Choroid plexus epithelial cell (primary cell): ENCODE results near the gene ALG12.

Experiments
- DNase-seq: peaks from one replicate; pipeline ENCODE4 v3.0.0-alpha.2; 2010; ENCODE audit warnings: low read depth
- H3K4me3 ChIP-seq: 2 replicates; pipeline ENCODE4 v1.5.1; 2011; ENCODE audit warnings: low read depth, mild to moderate bottlenecking, control low read depth, low read length, moderate library complexity
- CTCF ChIP-seq: conservative IDR thresholded peaks from 2 replicates; pipeline ENCODE4 v1.5.1; 2011; ENCODE audit warnings: low read depth, mild to moderate bottlenecking, control low read depth, inconsistent platforms, low read length, moderate library complexity

ALG12 gene

GRCh38 chr22:49917974-49918910 lies at the start of gene ALG12, which contains the start of gene CRELD2:
TSS of gene ALG12 (minus strand) at chr22:49918438. CDS start at chr22:49913765, 4,673 bp downstream.
TSS of gene CRELD2 (plus strand) at chr22:49918634. CDS start at chr22:49918770, 136 bp downstream.
- TF ChIP-seq CTCF = no peak
- DNase-seq = peak; percentile 98
- peak within 1 kb of the TSS; percentile 80 for H3K4me3 ChIP-seq

GRCh38 chr22:49967706-49968208 lies 49.5 kb upstream of the ALG12 start:
- DNase-seq = no peak
- no peak for TF ChIP-seq CTCF
- no peak overlapping the region for H3K4me3 ChIP-seq

GRCh38 chr22:49966774-49967705 lies 48.8 kb upstream of the ALG12 start:
- DNase-seq = peak; percentile 53
- peak; percentile 5 for TF ChIP-seq CTCF
- H3K4me3 ChIP-seq = no peak overlapping the region

DNA sequence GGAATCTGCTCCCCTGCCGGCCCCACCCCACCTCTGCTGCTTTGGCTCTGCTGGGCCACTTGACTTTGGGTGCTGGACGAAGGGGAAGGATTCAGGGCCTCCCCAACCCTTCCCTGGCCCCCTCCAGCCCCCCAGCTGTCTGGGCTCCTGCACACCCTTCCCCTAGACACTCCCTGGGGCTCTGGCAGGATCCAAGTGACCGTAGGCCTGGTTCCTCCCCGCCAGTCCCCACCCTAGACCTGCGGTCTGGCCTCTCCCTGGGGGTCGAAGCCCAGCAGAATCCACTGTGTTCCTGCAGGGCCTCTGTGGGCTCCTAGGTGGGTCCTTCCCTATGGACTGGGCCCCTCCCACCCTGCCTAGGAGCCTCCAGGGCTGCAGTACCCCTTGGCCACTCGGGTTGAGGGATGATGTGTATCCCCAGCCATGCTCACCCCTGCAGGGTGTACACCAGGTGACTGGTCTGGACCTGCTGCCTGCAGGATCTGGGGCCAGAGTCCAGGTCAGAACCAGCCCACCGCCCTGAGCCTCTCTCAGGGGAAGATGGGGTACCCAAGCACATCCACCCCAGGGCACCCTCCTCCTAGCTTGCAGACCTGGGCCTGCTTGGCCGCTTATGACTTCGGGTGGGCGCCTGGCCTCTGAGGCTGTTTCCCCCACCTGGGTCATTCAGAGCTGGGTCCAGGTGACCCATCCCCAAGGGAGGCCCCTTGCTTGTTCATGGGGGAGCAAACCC lies 48.0 kb upstream of the ALG12 start:
- no peak for DNase-seq
- TF ChIP-seq CTCF = no peak
- H3K4me3 ChIP-seq = no peak overlapping the region

DNA sequence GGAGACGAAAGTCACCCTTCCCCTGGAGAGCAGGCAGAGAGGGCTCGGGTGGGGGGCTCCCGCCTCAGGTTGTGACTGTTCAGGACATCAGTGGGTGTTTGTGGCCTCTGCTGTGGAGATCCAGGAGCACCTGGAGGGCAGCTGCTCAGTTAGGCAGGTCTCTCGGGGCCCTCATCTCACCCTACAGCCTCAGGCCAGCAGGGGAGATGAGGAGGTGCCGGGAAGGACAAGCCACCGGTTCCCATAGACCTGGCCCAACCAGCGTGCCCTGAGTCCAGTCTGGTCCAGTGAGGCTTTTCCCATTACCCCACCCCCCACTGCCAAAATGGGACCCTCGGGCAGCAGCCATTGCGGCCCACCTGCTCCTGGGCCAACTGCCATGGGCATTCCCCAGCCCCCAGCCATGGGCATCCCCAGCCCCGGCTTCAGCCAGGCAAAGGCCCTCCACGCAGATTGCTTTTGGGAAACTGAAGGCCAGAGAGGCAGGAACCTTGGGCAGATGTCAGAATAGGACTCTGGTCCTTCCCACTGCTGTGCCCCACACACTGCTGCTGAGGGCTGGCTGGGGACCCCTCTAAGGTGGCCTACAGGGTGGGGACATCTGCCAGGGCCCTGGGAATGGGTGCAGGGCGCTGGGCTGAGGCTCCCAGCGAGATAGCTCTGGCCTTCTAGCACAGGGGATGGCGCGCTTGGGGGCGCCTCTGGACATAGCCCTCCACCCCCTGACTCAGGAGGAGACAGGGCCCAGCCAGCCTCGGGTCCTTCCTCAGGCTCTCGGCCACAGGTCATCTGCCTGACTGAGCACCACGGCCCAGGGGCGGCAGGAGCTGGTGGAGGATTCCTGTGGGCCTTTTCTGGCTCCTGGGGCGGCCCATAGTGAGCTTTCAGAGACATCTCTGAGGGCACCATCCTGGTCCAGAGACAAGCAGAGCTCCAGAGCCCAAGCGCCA lies 47.1 kb upstream of the ALG12 start:
- H3K4me3 ChIP-seq = no peak overlapping the region
- no peak for DNase-seq

More for the DNA sequence above, 47.1 kb upstream of the ALG12 start:
- TF ChIP-seq CTCF = no peak
